Mesendoderm (in vitro differentiated cells): ENCODE results near the gene ZNF428. TPM values are rescaled to one million over a fixed set of nuclear protein-coding genes. Genes with fewer than 3 reads are reported as not detected.

Experiments
- DNase-seq: peaks from one replicate; pipeline ENCODE4 v3.0.0; 2013
- H2AK5ac ChIP-seq: 2 replicates; pipeline ENCODE4 v1.6.1; 2013; ENCODE audit warnings: low read length, inconsistent platforms
- H2BK120ac ChIP-seq: 2 replicates; pipeline ENCODE4 v1.6.1; 2013; ENCODE audit warnings: low read depth, mild to moderate bottlenecking, low read length, moderate library complexity, mixed read lengths
- H2BK15ac ChIP-seq: replicated peaks from 2 replicates; pipeline ENCODE4 v1.6.1; 2013; ENCODE audit warnings: low read depth, mild to moderate bottlenecking, moderate library complexity
- H2BK5ac ChIP-seq: 2 replicates; pipeline ENCODE4 v1.6.1; 2013; ENCODE audit warnings: low read length, inconsistent platforms
- H3K18ac ChIP-seq: 2 replicates; pipeline ENCODE4 v1.6.1; 2013; ENCODE audit warnings: mild to moderate bottlenecking, low read length, mixed read lengths
- H3K23ac ChIP-seq: one replicate; pipeline ENCODE4 v1.6.1; 2013; ENCODE audit warnings: low read length
- H3K27ac ChIP-seq: 2 replicates; pipeline ENCODE4 v1.5.1; 2013; ENCODE audit warnings: low read depth, mild to moderate bottlenecking, inconsistent platforms, low read length, moderate library complexity
- H3K27me3 ChIP-seq: 2 replicates; pipeline ENCODE4 v1.6.1; 2013; ENCODE audit warnings: low read length, control low read depth, mild to moderate bottlenecking, inconsistent platforms; ENCODE audit not compliant: insufficient read depth, poor library complexity
- H3K36me3 ChIP-seq: 2 replicates; pipeline ENCODE4 v1.6.1; 2013; ENCODE audit warnings: low read length, inconsistent platforms; ENCODE audit not compliant: control insufficient read depth, insufficient read depth
- H3K4ac ChIP-seq: one replicate; pipeline ENCODE4 v1.6.1; 2013; ENCODE audit warnings: low read depth, mild to moderate bottlenecking, low read length, moderate library complexity
- H3K4me1 ChIP-seq: 2 replicates; pipeline ENCODE4 v1.6.1; 2013; ENCODE audit warnings: low read depth, low read length, inconsistent platforms; ENCODE audit not compliant: control insufficient read depth
- H3K4me2 ChIP-seq: 2 replicates; pipeline ENCODE4 v1.6.1; 2013; ENCODE audit warnings: low read length
- H3K4me3 ChIP-seq: 2 replicates; pipeline ENCODE4 v1.5.1; 2013; ENCODE audit warnings: mild to moderate bottlenecking, low read length
- H3K56ac ChIP-seq: one replicate; pipeline ENCODE4 v1.6.1; 2013; ENCODE audit warnings: low read length
- H3K79me1 ChIP-seq: 2 replicates; pipeline ENCODE4 v1.6.1; 2013; ENCODE audit warnings: low read length, inconsistent platforms
- H3K79me2 ChIP-seq: 2 replicates; pipeline ENCODE4 v1.6.1; 2013; ENCODE audit warnings: mild to moderate bottlenecking, low read length; ENCODE audit not compliant: control insufficient read depth, insufficient read depth
- H3K9ac ChIP-seq: 2 replicates; pipeline ENCODE4 v1.6.1; 2013; ENCODE audit warnings: low read length, inconsistent platforms
- H4K5ac ChIP-seq: one replicate; pipeline ENCODE4 v1.6.1; 2013; ENCODE audit warnings: low read length
- H4K8ac ChIP-seq: one replicate; pipeline ENCODE4 v1.6.1; 2013; ENCODE audit warnings: low read depth, mild to moderate bottlenecking, control low read depth, low read length, moderate library complexity
- WGBS: extraction: QIAGEN DNeasy Blood & Tissue Kit; methylation state at CpG from one replicate; pipeline ENCODE4 v1.1.7; 2013; ENCODE audit warnings: low lambda C conversion rate, missing lambda C conversion rate; ENCODE audit not compliant: insufficient coverage; ENCODE audit errors: extremely low coverage; 5-methylcytosine and 5-hydroxymethylcytosine counted together
- polyA plus RNA-seq, 2 experiments: library from polyadenylated mRNA; stranded (reverse); fragments of 200-250 nt; gene quantifications; one replicate each; pipeline ENCODE4 v1.2.3, GENCODE V29; 2013

The ZNF428 gene, protein sequence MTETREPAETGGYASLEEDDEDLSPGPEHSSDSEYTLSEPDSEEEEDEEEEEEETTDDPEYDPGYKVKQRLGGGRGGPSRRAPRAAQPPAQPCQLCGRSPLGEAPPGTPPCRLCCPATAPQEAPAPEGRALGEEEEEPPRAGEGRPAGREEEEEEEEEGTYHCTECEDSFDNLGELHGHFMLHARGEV
- 8.1 TPM for polyA plus RNA-seq (2013, experiment 1 of 2)
- 8.6 TPM for polyA plus RNA-seq (2013, experiment 2 of 2)

DNA sequence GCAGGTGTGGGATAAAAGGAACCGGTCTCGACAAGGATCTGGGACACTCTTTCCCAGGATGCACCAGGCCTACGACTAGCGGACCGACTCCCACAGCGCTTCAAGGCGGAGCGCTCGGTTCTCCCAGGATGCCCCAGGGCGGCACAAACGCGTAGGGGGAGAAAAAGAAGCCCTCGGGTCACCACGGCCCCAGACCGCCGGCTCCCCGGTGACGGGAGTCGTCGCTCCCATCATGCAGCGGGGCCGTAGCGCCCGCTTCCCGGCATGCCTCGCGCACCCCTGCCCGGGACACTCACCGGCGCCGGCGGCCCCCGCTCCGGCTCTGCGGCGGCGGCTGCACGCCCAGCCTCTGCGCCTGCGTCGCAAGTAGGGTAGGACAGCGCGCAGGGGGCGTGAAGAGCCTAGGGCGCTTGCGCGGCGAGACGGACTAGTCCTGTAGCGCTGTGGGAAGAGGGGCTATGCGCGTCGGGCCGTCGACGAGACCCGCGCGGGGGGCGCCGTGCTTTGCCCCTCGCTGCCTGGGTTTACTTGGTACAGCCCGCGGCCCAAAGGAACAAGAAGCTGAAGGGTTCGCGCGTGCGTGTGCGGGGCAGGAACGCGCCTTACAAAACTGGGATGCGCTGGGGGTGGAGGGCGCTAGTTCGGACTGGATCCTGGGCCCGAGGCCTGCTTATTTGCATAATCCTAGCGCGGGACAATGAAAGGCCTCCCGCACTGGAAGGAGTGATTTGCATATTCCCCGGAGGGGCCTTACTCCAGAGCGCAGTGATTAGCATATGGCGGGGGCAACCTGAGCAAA lies at the start of gene ZNF428:
Gene ZNF428, minus strand, starts transcription at position 368 of the 799 bp plus-strand sequence. CDS start 5,325 bp downstream, outside the sequence.
- Histone ChIP-seq H3K79me1 (peaks cover 1% of the 10 kb centered on the region), H3K4me3 (peak within 1 kb of the TSS; percentile 18), H2BK15ac (no peak within 1 kb of the TSS), H3K4ac (peak within 1 kb of the TSS; percentile 66), H3K36me3 (no peaks in the 10 kb centered on the region), H3K79me2 (no peaks in the 10 kb centered on the region), H4K8ac (no peak within 1 kb of the TSS), H2AK5ac (no peak within 1 kb of the TSS), H3K27me3 (no peaks in the 10 kb centered on the region), H3K18ac (peak within 1 kb of the TSS; percentile 77), H2BK120ac (no peak within 1 kb of the TSS), H3K23ac (peak within 1 kb of the TSS; percentile 54), H4K5ac (no peak within 1 kb of the TSS), H3K27ac (peak within 1 kb of the TSS; percentile 85), H3K4me1 (no peaks in the 10 kb centered on the region), H2BK5ac (peak within 1 kb of the TSS; percentile 16), H3K9ac (peak within 1 kb of the TSS; percentile 71), H3K56ac (peak within 1 kb of the TSS; percentile 78), H3K4me2 (peak within 1 kb of the TSS; percentile 44)
- peak; percentile 98 for DNase-seq
- WGBS: no CpG with 5 or more reads among the region's 81 CpGs

DNA sequence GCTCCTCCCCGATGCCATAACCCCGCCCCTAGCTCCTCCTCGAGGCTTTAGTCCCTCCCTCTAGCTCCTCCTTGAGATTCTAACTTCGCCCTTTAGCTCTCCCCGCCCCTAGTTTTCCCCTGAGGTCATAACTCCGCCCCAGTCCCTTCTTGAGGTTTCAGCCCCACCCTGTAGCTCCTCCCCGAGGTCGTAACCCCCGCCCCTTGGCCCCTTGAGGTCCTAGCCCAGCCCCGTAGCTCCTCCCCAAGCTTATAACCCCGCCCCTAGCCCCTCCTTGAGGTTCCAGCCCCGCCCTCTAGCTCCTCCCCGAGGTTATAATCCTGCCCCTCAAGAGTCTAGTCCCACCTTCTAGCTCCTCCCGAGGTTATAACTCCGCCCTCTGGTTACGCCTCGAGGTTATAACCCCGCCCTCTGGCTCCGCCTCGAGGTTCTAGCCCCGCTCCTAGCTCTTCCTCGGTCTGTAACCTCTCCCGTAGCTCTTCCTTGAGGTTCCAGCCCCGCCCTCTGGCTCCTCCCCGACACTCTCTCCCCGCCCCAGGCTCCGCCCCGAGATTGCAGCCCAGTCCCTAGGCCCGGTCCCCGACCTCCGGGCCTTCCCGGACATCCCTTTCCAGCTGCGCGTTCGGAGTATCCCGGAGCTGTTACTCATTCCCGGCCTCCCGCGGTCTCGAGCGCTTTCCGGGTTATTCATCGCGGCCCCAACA lies 49.1 kb upstream of the ZNF428 start:
- H3K4ac ChIP-seq: no peak overlapping the region
- peak overlapping the region; percentile 81 for H3K56ac ChIP-seq
- H2AK5ac ChIP-seq: no peak overlapping the region
- H2BK15ac ChIP-seq: no peak overlapping the region
- no peak overlapping the region for H3K4me3 ChIP-seq
- peak overlapping the region; percentile 48 for H3K9ac ChIP-seq
- peak overlapping the region; percentile 64 for H3K18ac ChIP-seq
- peaks cover 7% of the 10 kb centered on the region for H3K4me1 ChIP-seq
- H3K79me1 ChIP-seq: no peaks in the 10 kb centered on the region
- peak overlapping the region; percentile 39 for H3K4me2 ChIP-seq
- H2BK5ac ChIP-seq: no peak overlapping the region
- no peak overlapping the region for H4K5ac ChIP-seq
- H3K27ac ChIP-seq: peak overlapping the region; percentile 47
- no CpG with 5 or more reads among the region's 44 CpGs for WGBS
- no peak overlapping the region for H2BK120ac ChIP-seq
- no peaks in the 10 kb centered on the region for H3K79me2 ChIP-seq
- H3K27me3 ChIP-seq: no peaks in the 10 kb centered on the region
- peak; percentile 100 for DNase-seq
- H3K36me3 ChIP-seq: no peaks in the 10 kb centered on the region
- H3K23ac ChIP-seq: no peak overlapping the region
- H4K8ac ChIP-seq: no peak overlapping the region

DNA sequence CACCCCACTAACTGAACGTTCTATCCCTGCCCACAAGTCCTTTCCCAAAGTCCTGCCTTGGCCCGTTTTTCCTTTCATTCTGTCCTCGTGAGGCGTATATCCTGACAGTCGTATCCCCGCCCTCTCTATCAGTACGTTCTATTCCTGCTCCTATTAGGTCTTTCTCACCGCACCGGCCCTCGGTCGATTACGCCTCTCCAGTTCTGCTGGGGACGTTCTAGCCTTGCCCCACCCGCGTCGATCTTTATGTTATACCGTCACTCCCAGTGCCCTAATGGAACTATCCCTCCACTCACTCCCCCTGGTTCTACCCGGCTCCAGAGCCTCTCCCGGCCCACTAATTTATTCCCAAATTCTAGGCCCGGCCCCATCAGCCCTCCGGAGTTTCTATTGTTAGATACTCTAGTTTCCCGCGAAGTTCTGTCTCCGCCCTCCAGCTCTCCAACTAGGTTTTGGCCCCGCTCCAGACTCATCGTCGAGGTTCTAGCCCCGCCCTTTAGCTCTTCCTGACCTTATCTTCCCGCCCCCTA lies 48.5 kb upstream of the ZNF428 start:
- no peak overlapping the region for H3K27ac ChIP-seq
- no peaks in the 10 kb centered on the region for H3K27me3 ChIP-seq
- peak overlapping the region; percentile 51 for H3K4me2 ChIP-seq

DNA sequence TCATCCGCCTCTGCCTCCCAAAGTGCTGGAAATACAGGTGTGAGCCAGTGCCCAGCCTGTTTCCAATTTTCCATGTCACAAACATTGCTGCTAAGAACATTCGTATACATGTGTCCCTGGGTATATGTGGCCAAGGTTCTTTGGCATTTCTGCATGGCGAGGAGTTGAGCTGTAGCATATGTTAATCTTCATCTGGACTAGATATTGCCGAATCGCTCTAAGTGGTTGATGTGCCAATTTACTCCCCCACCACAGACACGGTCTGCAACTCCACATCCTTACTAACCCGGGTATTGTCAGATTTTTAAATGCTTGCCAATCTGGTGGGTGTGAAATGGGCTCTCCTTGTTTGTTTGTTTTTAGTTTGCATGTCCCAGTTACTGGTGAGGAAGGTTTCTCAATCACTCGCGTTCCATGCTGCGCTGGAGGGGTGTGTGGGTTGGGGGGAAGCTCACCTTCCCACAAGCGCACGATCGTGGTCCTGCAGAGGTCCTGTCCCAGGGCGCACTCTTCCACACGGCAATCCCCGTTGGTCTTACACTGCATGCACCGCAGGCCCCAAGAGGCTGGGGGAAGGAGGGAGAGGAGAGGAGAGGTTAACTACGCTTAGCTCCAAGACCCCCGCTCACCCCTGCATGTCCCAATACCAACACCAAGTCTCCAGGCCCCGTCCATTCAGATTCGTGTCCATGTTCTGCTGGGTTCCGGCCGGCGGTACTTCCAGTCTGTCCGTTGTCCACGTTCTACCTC lies 47.9 kb upstream of the ZNF428 start:
- Histone ChIP-seq H3K9ac (peak overlapping the region; percentile 71), H3K4me1 (peaks cover 5% of the 10 kb centered on the region), H3K36me3 (no peaks in the 10 kb centered on the region), H4K5ac (no peak overlapping the region), H2AK5ac (no peak overlapping the region), H3K27ac (no peak overlapping the region), H3K4me2 (peak overlapping the region; percentile 51), H3K18ac (no peak overlapping the region), H3K4ac (peak overlapping the region; percentile 5), H3K79me2 (no peaks in the 10 kb centered on the region), H3K23ac (no peak overlapping the region), H3K79me1 (no peaks in the 10 kb centered on the region), H2BK5ac (peak overlapping the region; percentile 22), H2BK120ac (no peak overlapping the region), H3K4me3 (peak overlapping the region; percentile 19), H2BK15ac (no peak overlapping the region), H3K56ac (peak overlapping the region; percentile 88), H4K8ac (no peak overlapping the region), H3K27me3 (no peaks in the 10 kb centered on the region)
- no peak for DNase-seq
- WGBS: no CpG with 5 or more reads among the region's 26 CpGs

More for the DNA sequence above, 48.5 kb upstream of the ZNF428 start:
- H3K18ac ChIP-seq: no peak overlapping the region
- no peak overlapping the region for H4K5ac ChIP-seq
- no CpG with 5 or more reads among the region's 29 CpGs for WGBS
- peak overlapping the region; percentile 71 for H3K9ac ChIP-seq
- no peaks in the 10 kb centered on the region for H3K79me2 ChIP-seq
- H2BK15ac ChIP-seq: no peak overlapping the region
- no peak for DNase-seq
- no peaks in the 10 kb centered on the region for H3K36me3 ChIP-seq
- peak overlapping the region; percentile 88 for H3K56ac ChIP-seq
- peaks cover 7% of the 10 kb centered on the region for H3K4me1 ChIP-seq
- H3K79me1 ChIP-seq: no peaks in the 10 kb centered on the region
- no peak overlapping the region for H3K23ac ChIP-seq
- H2BK5ac ChIP-seq: peak overlapping the region; percentile 22
- no peak overlapping the region for H4K8ac ChIP-seq
- no peak overlapping the region for H2AK5ac ChIP-seq
- H2BK120ac ChIP-seq: no peak overlapping the region
- peak overlapping the region; percentile 19 for H3K4me3 ChIP-seq
- no peak overlapping the region for H3K4ac ChIP-seq

DNA sequence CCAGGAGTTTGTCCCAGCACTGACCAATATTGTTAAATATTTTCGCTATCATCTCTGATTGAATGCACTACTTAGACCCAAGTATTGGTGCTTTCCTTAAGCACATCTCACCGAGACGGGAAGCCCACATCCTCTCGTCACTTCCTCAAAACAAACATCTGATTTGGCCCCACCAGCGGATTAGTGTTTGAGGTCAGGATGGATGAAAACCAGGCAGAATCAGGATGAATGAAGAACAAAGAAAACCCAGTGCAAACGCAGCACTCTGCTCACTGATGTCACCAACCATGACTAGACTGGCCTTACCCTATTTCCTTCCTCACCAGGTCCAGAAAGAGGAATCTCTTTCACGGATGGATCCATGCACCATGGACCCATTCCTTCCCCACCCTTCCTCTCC lies 44.6 kb upstream of the ZNF428 start:
- H3K79me2 ChIP-seq: no peaks in the 10 kb centered on the region
- H2AK5ac ChIP-seq: no peak overlapping the region
- H3K4me3 ChIP-seq: no peak overlapping the region
- H3K27me3 ChIP-seq: no peaks in the 10 kb centered on the region
- H3K4ac ChIP-seq: no peak overlapping the region
- H3K9ac ChIP-seq: no peak overlapping the region
- no peak overlapping the region for H3K18ac ChIP-seq
- no peak overlapping the region for H2BK5ac ChIP-seq
- H3K23ac ChIP-seq: no peak overlapping the region
- no CpG with 5 or more reads among the region's 7 CpGs for WGBS
- H2BK120ac ChIP-seq: no peak overlapping the region
- H4K5ac ChIP-seq: no peak overlapping the region
- DNase-seq: no peak
- H4K8ac ChIP-seq: no peak overlapping the region
- peaks cover 4% of the 10 kb centered on the region for H3K4me1 ChIP-seq
- H2BK15ac ChIP-seq: no peak overlapping the region
- no peaks in the 10 kb centered on the region for H3K79me1 ChIP-seq
- no peak overlapping the region for H3K27ac ChIP-seq
- no peaks in the 10 kb centered on the region for H3K36me3 ChIP-seq
- H3K4me2 ChIP-seq: no peak overlapping the region
- no peak overlapping the region for H3K56ac ChIP-seq
